Kasumi-1 (cell line): Measurements from ENCODE around the gene EGLN1.

Experiments used
- DNase-seq, 2 experiments: peaks; one replicate each; lab custom pipeline; 2025; lab: John Stamatoyannopoulos, UW

Gene EGLN1

DNA sequence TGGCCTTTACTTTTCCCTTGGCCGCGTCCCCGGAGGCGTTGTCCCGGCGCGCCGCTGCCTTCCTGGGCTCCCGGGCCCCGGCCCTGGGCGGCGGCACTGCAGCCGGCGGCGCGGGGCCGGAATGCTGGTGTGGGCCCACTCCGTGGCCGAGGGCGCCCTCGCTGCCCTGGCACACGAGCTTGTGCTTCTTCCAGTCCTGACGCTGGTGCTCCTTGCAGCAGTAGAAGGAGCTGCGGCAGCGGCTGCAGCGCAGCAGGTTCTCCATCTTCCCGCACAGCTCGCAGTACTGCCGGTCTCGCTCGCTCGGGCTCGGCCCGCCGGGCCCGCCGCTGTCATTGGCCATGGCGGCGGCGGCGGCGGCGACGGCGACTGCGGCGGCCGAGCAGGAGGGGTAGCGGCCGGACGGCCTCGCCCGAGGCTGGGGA, 529 bp downstream of the EGLN1 start:
- DNase-seq = no peak

DNA sequence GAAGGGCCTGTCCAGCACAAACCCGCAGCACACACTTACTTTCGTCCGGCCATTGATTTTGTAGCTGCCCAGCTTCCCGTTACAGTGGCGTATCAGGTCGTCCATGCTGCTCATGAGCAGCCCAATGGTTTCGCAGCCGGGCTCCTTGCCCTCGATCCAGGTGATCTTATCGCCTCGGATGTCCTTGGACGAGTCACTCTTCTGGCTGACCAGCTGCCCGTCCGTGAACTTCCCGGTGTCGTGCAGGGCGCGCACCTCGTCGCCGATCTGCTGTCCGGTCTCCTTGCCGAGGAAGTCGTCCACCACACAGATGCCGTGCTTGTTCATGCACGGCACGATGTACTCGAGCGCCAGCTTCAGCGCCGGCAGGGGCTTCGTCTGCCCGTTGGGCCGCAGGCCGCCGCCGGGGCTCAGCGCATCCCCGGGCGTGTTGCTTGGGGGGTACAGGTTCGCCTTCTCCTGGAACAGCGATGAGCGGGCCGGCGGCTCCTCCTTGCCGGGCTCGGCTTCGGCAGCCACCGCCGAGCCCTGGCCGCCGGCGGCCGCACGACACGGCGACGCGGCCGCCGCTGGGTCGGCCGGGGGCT, 1.0 kb downstream of the EGLN1 start:
- DNase-seq = peak in 1 of 2 experiments; percentile 23

DNA sequence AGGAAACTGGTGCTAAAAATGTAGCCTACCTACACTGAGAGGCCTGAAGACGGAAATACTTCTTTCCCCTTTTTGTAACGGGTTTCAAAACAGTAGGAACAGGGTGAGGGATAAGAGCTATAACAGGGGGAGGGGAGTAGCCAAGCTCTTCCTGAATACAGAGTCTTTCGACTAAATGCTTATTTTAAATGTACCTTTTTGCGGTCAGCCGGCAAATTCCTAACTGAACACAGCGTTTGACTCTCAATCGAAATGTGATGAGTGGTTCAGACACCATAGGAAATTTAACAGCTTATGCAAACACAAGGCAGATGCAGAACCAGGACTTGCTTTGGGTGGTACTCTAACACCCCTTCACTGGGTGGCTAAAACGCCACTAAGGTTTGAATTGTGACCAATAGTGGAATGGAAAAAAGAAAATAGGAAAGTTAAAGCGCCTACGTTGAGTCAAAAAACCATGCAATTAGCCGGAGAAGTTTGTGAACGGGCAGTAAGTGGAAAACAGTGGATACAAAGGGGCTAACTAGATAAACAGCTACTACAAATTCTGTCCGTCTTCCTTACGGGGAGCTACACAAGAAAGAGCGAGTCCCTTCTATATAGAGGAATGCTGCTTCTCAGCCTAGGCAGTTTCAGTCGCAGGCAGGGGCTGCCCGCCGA, 1.7 kb downstream of the EGLN1 start:
- DNase-seq = peak; percentile 79 to 84

DNA sequence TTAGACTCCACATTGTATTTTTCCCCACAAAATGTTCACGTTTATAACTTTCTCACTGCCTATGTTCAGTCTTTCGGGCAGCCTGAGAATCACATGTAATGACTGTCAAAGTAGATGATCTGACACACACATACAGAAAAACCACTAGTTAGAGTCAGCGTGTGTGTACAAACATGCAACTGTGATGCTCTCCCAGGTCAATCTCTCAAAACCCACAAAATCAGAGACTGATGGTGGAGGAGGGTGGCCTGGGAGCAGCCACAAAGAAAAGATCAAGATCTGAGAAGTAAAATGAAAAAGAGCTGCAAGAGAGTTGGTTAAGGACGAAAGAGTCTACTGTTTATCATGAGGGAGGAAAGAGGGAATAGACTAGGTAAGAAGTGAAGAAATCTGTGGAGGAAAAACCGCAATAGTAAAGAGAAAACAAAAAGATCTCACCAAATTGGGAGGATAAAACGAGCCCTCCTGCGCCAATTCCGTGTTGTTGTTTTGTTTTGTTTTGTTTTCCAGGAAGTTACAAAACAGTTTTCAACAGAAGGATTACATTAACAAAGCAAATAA, 2.3 kb downstream of the EGLN1 start:
- DNase-seq = no peak

DNA sequence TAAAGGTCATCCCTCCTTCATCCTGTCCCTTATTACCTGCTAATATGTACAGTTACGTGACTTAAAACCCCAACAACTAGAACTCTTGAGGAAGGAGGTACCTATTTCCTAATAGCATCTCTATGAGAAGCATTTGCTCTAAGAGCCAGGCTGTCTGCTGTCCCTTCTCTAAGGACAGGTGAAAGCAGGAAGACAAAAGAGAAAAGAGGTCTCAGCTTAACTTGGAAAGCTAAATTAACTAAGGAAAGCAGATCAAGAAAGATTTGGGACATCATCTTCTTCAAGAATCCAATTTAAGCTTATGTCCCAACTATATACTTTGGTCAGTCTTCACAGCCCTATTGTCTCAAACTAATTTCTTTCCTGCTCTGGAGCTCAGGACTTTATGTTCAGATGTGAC, 2.9 kb downstream of the EGLN1 start:
- no peak for DNase-seq

DNA sequence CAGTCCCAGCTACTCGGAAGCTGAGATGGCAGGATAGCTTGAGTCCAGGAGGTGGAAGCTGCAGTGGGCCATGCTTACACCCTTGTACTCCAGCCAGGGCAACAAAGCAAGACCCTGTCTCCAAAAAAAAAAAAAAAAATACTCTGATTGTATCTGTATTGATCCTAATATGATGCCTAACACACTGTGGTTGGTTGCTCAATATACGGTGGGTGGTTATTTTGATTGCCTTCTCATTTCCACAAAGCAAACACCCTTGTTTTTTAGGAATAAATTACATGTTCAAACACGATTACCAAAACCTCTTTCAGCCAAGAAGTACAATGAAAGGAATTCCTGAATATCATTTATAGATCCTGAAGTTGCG, 3.4 kb downstream of the EGLN1 start:
- no peak for DNase-seq

DNA sequence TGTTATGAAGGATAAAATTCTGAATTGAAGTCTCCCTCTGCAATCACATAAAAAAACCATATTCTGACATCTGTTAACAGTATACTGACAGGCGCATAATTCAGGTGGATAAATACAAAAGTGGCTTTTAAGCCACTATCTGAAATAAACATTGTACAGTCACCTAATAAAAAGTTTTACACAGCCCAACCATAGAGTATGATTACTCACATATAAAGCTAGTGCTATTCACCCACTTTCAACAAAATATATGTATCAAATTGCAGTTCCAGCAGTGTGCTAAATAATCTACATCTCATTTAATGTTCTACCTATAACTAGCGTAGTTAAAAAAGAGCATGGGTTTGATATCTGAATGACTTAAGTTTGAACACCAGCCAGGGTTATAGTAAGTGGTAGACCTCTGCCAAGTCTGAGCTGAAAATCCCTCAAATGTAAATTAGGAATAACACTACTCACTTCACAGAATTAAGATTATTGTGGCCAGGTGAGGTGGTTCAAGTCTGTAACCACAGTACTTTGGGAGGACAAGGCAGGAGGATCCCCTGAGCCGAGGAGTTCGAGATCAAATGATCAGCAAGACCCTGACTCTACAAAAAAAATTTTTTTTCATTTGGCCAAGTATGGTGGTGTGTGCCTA, 3.9 kb downstream of the EGLN1 start:
- no peak for DNase-seq

DNA sequence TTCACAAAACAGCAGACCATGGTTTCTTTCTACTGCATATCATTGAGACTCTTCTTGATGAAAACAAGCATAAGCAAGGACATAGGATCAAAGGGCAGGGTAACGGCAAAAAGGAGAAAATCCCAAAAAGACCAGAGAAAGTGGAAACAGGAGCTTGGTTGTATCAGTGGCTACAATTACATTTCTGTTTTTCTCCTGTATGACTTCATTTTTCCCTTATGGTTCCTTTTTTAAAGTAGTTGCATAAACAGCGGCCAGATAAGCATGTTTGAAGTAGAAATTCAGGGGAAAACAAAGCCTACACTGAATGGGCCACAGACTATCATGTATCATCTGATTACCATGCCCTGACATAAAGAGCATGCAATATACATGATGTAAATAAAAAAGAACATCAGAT, 4.6 kb downstream of the EGLN1 start:
- no peak for DNase-seq

DNA sequence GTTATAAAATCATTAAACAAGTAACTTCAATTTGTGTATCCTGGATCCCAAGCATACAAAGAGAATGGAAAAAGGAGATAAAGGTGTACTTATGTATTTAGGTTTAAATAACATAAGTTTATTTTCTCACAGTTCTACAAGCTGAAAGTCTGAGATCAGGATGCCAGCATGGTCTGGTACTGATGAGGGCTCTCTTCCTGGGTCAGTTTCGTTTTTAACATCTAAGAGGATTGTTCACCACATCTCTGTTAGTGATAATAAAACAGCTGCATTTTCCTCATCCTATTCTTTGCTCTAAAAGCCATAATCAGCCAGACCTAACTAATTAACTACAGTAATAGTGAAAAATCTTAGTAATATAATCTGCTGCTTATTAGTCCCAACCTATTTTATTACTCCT, 5.2 kb downstream of the EGLN1 start:
- DNase-seq = no peak

DNA sequence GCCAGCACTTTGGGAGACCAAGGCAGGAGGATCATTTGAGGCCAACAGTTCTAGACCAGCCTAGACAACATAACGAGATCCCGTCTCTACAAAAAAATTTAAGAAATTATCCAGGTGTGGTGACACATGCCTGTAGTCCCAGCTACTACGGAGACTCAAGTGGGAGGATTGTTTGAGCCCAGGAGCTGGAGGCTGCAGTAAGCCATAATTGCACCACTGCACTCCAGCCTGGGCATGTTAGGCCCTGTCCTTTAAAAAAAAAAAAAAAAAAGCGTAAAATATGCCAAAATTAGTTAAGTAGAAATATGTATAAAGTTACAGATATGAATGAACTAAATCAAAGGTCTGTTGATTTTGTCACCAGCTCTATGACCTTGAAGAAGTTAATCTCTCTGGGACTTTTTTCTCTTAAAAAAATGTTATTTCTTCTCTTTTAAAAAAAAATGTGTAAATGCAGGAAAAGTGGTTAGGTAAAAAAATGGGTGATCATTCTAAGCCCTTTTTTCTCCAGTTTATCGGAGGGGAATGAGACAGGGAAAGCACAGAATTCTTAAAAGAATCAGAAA, 7.0 kb downstream of the EGLN1 start:
- no peak for DNase-seq

DNA sequence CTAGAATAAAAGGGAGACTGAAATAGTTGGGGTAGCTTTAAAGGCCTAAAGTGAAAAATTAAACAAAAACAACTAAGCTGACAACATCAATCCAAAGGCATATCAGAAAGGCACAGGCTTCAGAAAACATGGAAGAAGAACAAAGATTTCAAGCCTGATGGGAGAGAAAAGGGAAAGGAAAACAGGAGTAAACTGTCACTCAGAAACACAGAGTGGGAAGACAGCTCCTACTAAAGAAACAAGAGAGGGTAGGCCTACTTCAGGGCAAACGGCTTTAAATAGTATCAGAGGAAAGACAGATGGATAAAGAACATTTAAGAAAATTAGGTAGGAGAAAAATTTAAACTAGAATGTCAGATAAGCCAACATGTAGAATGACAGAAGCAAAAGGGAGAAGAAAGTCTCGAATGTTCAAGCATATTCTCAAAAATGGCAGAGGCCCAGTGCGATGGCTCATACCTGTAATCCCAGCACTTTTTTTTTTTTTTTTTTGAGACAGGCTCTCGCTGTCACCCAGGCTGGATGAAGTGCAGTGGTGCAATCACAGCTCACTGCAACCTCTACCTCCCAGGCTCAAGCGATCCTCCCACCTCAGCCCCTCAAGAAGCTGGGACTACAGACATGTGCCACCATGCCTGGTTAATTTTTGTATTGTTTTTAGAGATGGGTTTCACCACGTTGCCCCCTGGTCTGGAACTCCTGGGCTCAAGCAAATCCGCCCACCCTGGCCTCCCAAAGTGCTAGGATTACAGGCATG, 7.6 kb downstream of the EGLN1 start:
- no peak for DNase-seq

DNA sequence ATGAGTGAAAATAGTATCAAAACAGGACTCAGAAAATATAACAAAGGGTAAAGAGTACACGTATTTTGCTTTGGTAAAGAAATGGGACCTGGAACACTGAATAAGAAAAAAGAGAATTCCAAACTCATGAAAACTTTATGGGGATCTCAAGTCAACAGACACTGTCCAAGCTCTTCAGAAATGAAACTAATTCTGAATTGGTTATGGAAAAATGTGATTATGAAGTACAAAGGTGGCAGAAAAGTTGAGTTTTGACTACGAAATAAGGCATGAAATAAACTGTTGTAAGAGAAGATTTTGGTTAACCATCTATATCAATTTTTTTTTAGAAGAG, 8.4 kb downstream of the EGLN1 start:
- no peak for DNase-seq

DNA sequence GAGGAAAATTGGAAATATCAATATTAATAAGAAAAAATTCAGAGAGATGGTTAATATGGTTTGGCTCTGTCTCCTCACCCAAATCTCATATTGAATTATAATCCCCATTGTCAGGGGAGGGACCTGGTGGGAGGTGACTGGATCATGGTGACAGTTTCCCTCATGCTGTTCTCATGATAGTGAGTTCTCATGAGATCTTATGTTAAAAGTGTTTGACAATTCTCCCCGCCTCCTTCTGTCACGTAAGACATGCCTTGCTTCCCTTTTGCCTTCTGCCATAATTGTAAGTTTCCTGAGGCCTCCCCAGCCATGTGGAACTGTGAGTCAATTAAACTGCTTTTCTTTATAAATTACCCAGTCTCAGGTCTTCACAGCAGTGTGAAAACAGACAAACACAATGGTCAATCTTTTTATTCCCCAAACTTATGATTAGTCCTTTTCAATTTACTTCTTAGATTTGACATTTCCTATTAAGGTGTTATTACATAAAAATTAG, 11.0 kb downstream of the EGLN1 start:
- DNase-seq = no peak

DNA sequence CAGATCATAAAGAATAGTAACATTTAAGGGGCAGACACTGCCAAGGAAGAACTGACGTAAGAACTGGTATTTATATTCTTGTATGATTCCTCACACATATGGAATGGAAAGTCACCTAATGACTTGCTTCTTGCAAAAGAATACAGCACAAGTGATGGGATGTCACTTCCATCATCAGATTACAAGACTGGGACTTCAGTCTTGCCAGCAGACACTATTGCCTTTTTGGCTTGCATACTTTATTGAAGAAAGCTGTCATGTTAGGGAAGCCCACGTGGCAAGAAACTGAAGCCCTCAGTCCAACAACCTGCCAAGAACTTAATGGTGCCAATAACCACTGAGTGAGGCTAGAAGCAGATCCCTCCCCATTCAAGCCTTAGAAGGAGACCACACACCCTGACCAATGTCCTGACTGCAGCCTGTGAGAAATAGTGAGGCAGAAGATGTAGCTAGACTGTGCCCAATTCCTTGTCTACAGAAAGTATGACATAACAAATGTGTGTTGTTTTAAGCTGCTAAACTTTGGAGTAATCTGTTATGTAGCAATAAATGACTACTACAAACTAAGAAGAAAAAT, 12.0 kb downstream of the EGLN1 start:
- DNase-seq = no peak

DNA sequence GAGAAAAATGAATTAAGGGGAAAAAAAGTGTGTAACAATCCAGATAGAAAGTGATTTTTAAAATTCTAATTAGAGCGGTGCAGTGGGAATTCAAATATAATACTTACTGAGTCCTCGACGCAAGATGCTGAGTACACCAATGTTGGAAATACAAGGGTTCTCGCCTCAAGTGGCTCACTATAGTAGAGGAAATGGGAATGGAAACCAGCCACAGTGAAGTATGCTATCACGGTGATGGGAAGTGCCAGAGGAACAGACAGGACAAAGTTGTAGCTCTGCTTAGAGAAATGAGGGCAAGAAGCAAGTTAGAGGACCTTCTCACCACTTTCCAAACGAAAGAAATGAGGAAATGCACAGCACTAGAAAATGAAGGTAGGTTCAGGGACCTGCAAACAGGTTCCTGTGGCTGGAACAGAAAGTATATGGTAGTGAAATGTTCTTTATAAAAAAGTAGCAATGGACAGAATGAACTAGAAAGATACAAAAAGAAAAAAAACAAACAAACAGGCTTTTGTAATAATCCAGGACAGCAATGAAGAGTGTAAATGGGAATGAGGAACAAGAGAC, 13.5 kb downstream of the EGLN1 start:
- DNase-seq = no peak

DNA sequence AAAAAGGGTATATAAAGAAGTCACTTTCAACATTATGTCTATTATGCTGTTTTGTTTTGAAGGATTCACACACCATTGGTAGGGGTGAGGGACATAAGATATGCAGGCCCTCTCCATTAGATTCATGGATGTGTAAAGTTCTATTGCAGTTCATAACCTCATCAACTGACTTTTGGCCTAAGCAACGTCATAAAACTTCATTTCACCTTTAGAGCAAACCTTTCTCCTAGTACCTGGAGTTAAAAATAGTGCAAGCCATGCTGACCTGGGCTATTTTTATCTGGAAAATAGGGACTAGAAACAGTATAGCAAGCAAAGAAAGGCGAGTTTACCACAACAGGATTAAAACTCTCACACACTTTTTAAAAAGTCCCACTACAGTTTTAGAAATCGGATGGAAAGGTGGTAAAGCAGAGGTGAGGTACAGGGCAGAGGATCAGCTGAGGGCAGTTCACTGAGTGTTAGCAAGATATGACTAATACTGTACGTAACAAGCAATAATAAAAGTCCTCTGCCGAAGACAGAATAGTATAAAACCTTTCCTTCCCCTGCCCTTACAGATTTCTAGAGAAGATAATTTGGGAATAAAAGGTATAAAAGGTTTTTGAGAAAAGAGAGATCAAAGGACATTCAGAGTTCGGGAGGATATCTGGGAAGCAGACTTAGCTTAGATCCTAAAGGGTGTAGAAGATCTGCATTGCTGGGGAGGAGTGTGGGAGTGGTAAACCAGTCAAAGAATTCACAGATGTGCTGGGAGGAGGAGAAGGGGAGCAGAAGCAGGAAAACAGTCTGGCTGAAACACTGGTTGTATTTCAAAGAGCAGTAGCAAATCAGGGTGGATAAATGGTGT, 14.3 kb downstream of the EGLN1 start:
- no peak for DNase-seq

DNA sequence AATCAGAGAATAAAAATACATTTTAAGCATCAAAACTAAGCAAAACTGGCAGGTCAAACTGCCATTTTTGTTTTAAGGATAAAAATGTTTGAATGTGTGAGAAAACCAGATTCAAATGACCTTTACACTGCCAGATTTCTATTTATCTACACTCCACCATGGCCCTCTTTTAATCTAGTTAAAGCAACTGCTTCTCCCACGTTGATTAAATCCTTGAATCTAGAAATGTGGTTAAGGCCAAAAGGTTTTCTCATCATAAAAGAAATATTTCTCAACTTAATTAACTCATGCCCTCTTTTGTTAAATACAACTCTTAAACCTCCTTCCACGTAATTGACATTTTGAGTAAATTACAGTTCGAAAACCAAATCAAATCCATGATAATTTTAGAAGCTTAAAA, 15.0 kb downstream of the EGLN1 start:
- DNase-seq = no peak

DNA sequence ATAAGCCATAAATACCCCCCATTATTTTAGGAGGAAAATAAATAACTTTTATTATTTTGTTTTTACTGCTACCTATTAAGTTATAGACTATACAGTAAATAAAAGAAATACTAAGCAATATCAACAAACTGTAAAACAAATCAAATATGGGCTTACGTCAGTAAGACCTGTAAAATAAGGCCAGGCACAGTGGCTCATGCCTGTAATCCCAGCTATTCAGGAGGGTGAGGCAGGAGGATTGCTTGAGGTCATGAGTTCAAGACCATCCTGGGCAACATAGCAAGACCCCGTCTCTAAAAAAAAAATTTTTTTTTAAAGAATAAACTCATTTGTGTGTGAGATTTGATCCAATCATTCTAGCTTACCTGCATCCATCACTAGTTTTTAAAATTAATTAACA, 17.8 kb downstream of the EGLN1 start:
- no peak for DNase-seq

DNA sequence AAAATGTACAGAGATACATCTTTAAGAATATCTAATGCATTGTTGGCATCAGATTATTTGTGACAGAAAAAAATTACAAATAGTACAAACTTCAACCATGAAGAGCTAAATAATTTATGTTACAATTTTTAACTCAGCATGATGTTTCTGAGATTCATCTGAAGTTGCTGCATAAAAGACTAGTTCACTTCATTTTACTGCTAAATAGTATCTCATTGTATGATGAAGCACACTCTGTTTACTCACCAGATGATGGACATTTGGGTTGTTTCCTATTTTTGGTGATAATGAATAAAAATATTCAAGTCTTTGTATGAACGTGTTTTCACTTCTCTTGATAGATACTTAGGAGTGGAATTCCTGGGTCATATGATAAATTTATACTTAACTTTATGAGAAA, 20.6 kb downstream of the EGLN1 start:
- no peak for DNase-seq

DNA sequence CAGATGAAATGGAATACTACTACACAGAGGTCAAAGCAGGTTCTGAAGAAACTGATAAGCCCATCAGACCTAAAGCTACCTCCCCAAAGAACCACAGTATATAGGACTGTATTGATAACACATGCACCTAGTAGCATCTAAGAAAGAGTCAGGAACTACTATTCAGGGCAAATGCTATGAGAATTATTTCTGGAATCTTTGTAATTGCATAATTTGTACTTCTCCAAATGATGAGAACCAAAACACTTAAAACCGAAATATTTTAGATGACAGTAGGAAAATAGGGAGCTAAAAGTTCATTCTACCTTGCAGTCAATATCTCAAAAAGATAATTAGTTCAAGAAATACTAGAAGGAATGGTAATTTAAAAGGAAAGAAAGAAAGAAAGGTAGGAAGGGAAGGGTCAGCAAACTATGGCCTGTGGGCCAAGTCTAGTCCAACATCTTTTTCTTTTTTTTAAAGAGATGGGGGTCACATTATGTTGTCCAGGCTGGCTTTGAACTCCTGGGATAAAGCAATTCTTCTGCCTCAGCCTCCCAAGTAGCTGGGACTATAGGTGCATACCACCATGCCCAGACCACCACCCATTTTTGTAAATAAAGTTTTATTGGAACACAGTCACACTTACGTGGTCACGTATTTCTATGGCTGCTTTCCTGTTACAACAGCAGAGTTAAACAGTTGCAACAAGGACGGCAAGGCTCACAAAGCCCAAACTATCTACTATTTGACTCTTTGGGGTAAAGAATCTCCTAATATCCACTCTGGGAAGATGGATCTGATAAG, 24.0 kb downstream of the EGLN1 start:
- no peak for DNase-seq
